CD4-positive, alpha-beta T cell (primary cell): Measurements from ENCODE around the gene IGSF23. TPM values are rescaled to one million over a fixed set of nuclear protein-coding genes. Genes with fewer than 3 reads are reported as not detected.

Experiments
- ATAC-seq: fragments of 200-7000 bp; cut with Tn5 transposase; one replicate; pipeline ENCODE4 v1.10.0; 2022; ENCODE audit warnings: mild to moderate bottlenecking; ENCODE audit not compliant: poor library complexity
- CTCF ChIA-PET: fragments of 350-600 bp; sonication (Branson Sonifier 250); formaldehyde crosslinking; loops from one replicate; lab custom pipeline; 2021; ENCODE audit warnings: antibody characterized with exemption, inconsistent platforms; lab: Charles Lee
- POLR2A ChIA-PET: fragments of 350-600 bp; sonication (Branson Sonifier 250); formaldehyde crosslinking; loops from one replicate; lab custom pipeline; 2021; ENCODE audit warnings: antibody characterized with exemption, inconsistent platforms; lab: Charles Lee
- DNase-seq, 14 experiments: peaks; one replicate each; pipeline ENCODE4 v3.0.0-alpha.2; 2013 to 2020; ENCODE audit warnings: mixed read lengths in 2 of 14
- H3K27ac ChIP-seq, 2 donors: one replicate each; pipeline versions ENCODE4 v1.5.1 to v1.7.0; 2013; ENCODE audit warnings: low read length in 2 of 2, low read depth in 1 of 2, mild to moderate bottlenecking in 1 of 2
- H3K27me3 ChIP-seq, 2 experiments: 1 replicate in 1 of 2; 2 replicates in 1 of 2; pipeline versions ENCODE4 v1.6.1 to v1.7.0; 2013; ENCODE audit warnings: low read length in 2 of 2, control low read depth in 1 of 2, mild to moderate bottlenecking in 1 of 2, moderate library complexity in 1 of 2; ENCODE audit not compliant: insufficient read depth in 2 of 2, control insufficient read depth in 1 of 2
- H3K36me3 ChIP-seq: one replicate; pipeline ENCODE4 v1.6.1; 2013; ENCODE audit warnings: low read length, control low read depth; ENCODE audit not compliant: insufficient read depth
- H3K4me1 ChIP-seq: one replicate; pipeline ENCODE4 v1.6.1; 2013; ENCODE audit warnings: low read length, control low read depth; ENCODE audit not compliant: insufficient read depth
- H3K4me3 ChIP-seq: one replicate; pipeline ENCODE4 v1.5.1; 2013; ENCODE audit warnings: mild to moderate bottlenecking, low read length, moderate library complexity
- H3K9me3 ChIP-seq, 2 experiments: 1 replicate in 1 of 2; 2 replicates in 1 of 2; pipeline versions ENCODE4 v1.6.1 to v1.7.0; 2013; ENCODE audit warnings: low read length in 2 of 2, mild to moderate bottlenecking in 2 of 2, control low read depth in 1 of 2, moderate library complexity in 1 of 2; ENCODE audit not compliant: control insufficient read depth in 1 of 2, insufficient read depth in 1 of 2
- H3K27ac Mint-ChIP-seq: one replicate; pipeline ENCODE4 v1.8.0; 2020; ENCODE audit warnings: mixed read lengths
- H3K27me3 Mint-ChIP-seq: one replicate; pipeline ENCODE4 v1.8.0; 2021; ENCODE audit warnings: mixed read lengths
- H3K36me3 Mint-ChIP-seq: one replicate; pipeline ENCODE4 v1.8.0; 2021; ENCODE audit warnings: low read depth, mixed read lengths
- H3K4me1 Mint-ChIP-seq: one replicate; pipeline ENCODE4 v1.8.0; 2021; ENCODE audit warnings: low read depth, mixed read lengths
- H3K4me3 Mint-ChIP-seq: one replicate; pipeline ENCODE4 v1.8.0; 2020; ENCODE audit warnings: mild to moderate bottlenecking, mixed read lengths
- H3K9me3 Mint-ChIP-seq: one replicate; pipeline ENCODE4 v1.8.0; 2020; ENCODE audit warnings: mixed read lengths
- CTCF ChIP-seq: fragments of 200-600 bp; IDR thresholded peaks from one replicate; pipeline ENCODE4 v1.8.0; 2022; ENCODE audit warnings: antibody characterized with exemption, mild to moderate bottlenecking
- intact Hi-C, 2 experiments: fragments of 100-400 bp; cut with DNase I in 1 of 2; cut with micrococcal nuclease in 1 of 2; formaldehyde crosslinking; loops; one replicate each; pipeline versions ENCODE4 v1.15.1 to v1.9.0; 2023 to 2025; cut with DNase I, micrococcal nuclease
- total RNA-seq, 174 experiments: library from RNA in 2 of 174; stranded (reverse) in 2 of 174; gene quantifications; one replicate each; pipeline ENCODE4 v1.2.3 and lab custom pipeline; 2021 to 2026

The IGSF23 gene
- total RNA-seq, 2 experiments from 2014 or later = not detected

- Mint-ChIP-seq H3K27ac (no peak overlapping the region), H3K4me3 (no peak overlapping the region), H3K9me3 (peaks cover 3% of the 10 kb centered on the region), H3K4me1 (no peaks in the 10 kb centered on the region), H3K27me3 (peaks cover 16% of the 10 kb centered on the region), H3K36me3 (no peaks in the 10 kb centered on the region)
- TF ChIP-seq CTCF = no peak
- CTCF ChIA-PET = no interaction called here
- peaks cover 7 to 13% of the 10 kb centered on the region in 2 experiments for H3K27me3 ChIP-seq
- H3K4me3 ChIP-seq = no peak overlapping the region
- no peaks in the 10 kb centered on the region for H3K36me3 ChIP-seq
- DNase-seq = no peak
- intact Hi-C loops = no loop called here
- H3K9me3 ChIP-seq = peaks cover 0 to 49% of the 10 kb centered on the region in 2 experiments
- POLR2A ChIA-PET = no interaction called here
- no peak for ATAC-seq
- no peak overlapping the region for H3K27ac ChIP-seq
- no peaks in the 10 kb centered on the region for H3K4me1 ChIP-seq
Measured at GRCh38 chr19:44581288-44581687, 32.1 kb upstream of the IGSF23 start.

- H3K27ac Mint-ChIP-seq = no peak overlapping the region
Measured at GRCh38 chr19:44582581-44583265, 30.6 kb upstream of the IGSF23 start.

GRCh38 chr19:44585371-44586133 lies 27.8 kb upstream of the IGSF23 start:
- Mint-ChIP-seq H3K4me3 (no peak overlapping the region), H3K27ac (no peak overlapping the region)

More at GRCh38 chr19:44582581-44583265, 30.6 kb upstream of the IGSF23 start:
- Histone ChIP-seq H3K36me3 (no peaks in the 10 kb centered on the region), H3K4me1 (no peaks in the 10 kb centered on the region), H3K27me3 (peaks cover 7 to 13% of the 10 kb centered on the region in 2 experiments), H3K4me3 (no peak overlapping the region), H3K9me3 (peaks cover 2 to 57% of the 10 kb centered on the region in 2 experiments), H3K27ac (no peak overlapping the region)
- ATAC-seq = no peak
- no peak for TF ChIP-seq CTCF
- H3K36me3 Mint-ChIP-seq = no peaks in the 10 kb centered on the region
- no peaks in the 10 kb centered on the region for H3K4me1 Mint-ChIP-seq
- intact Hi-C loops = no loop called here
- peaks cover 3% of the 10 kb centered on the region for H3K9me3 Mint-ChIP-seq
- DNase-seq = no peak
- peaks cover 20% of the 10 kb centered on the region for H3K27me3 Mint-ChIP-seq
- ChIA-PET POLR2A (no interaction called here), CTCF (no interaction called here)
- no peak overlapping the region for H3K4me3 Mint-ChIP-seq

More at GRCh38 chr19:44585371-44586133, 27.8 kb upstream of the IGSF23 start:
- Histone ChIP-seq H3K36me3 (no peaks in the 10 kb centered on the region), H3K4me3 (no peak overlapping the region), H3K4me1 (no peaks in the 10 kb centered on the region), H3K27me3 (peaks cover 7 to 13% of the 10 kb centered on the region in 2 experiments), H3K9me3 (peaks cover 4 to 35% of the 10 kb centered on the region in 2 experiments), H3K27ac (no peak overlapping the region)
- ChIA-PET POLR2A (no interaction called here), CTCF (no interaction called here)
- H3K36me3 Mint-ChIP-seq = no peaks in the 10 kb centered on the region
- TF ChIP-seq CTCF = no peak
- intact Hi-C loops = loop anchor here in 1 of 2 experiments (5.0 kb wide), 1 partner anchor 72 kb away; no protein-coding TSS in a partner anchor
- no peaks in the 10 kb centered on the region for H3K9me3 Mint-ChIP-seq
- no peaks in the 10 kb centered on the region for H3K4me1 Mint-ChIP-seq
- peaks cover 20% of the 10 kb centered on the region for H3K27me3 Mint-ChIP-seq
- no peak for ATAC-seq
- DNase-seq = no peak
